ENCODE measurements around the gene CRACR2B.

Gene CRACR2B

GRCh38 chr11:837189-837989, 9.7 kb downstream of the CRACR2B start:
- H3K9me3 ChIP-seq: no peaks in the 10 kb centered on the region
- H3K4me3 ChIP-seq: no peak overlapping the region
- no peak overlapping the region for H3K4me2 ChIP-seq
- H3K9ac ChIP-seq: no peak overlapping the region
- H4K20me1 ChIP-seq: peaks cover 90% of the 10 kb centered on the region
- H3K4me1 ChIP-seq: peaks cover 42% of the 10 kb centered on the region
- TF ChIP-seq Cebpa-rat (IDR thresholded peaks at IDR 0.05): no peak
- no peak overlapping the region for H3K27ac ChIP-seq
- H3K36me3 ChIP-seq: peaks cover 50% of the 10 kb centered on the region
- H3K27me3 ChIP-seq: peaks cover 23% of the 10 kb centered on the region

- no peak for TF ChIP-seq Cebpa-rat (IDR thresholded peaks at IDR 0.05)
- peaks cover 50% of the 10 kb centered on the region for H3K36me3 ChIP-seq
- no peak overlapping the region for H3K27ac ChIP-seq
- H4K20me1 ChIP-seq: peaks cover 88% of the 10 kb centered on the region
- H3K9me3 ChIP-seq: no peaks in the 10 kb centered on the region
- H3K4me1 ChIP-seq: peaks cover 40% of the 10 kb centered on the region
- H3K4me3 ChIP-seq: no peak overlapping the region
- no peak overlapping the region for H3K9ac ChIP-seq
- peaks cover 20% of the 10 kb centered on the region for H3K27me3 ChIP-seq
- H3K4me2 ChIP-seq: no peak overlapping the region
Measured at GRCh38 chr11:837990-838307, 10.2 kb downstream of the CRACR2B start.

- Histone ChIP-seq H3K27ac (no peak overlapping the region), H3K4me2 (no peak overlapping the region), H3K36me3 (peaks cover 50% of the 10 kb centered on the region), H3K27me3 (peaks cover 15% of the 10 kb centered on the region), H3K9me3 (no peaks in the 10 kb centered on the region), H3K4me1 (peaks cover 40% of the 10 kb centered on the region), H3K9ac (no peak overlapping the region), H4K20me1 (peaks cover 83% of the 10 kb centered on the region), H3K4me3 (no peak overlapping the region)
- no peak for TF ChIP-seq Cebpa-rat (IDR thresholded peaks at IDR 0.05)
Measured at GRCh38 chr11:838441-839279, 10.9 kb downstream of the CRACR2B start.

- Histone ChIP-seq H3K9ac (no peak overlapping the region), H3K4me1 (peaks cover 40% of the 10 kb centered on the region), H3K4me3 (no peak overlapping the region), H4K20me1 (peaks cover 77% of the 10 kb centered on the region), H3K36me3 (peaks cover 50% of the 10 kb centered on the region), H3K27ac (no peak overlapping the region), H3K4me2 (no peak overlapping the region), H3K27me3 (peaks cover 9% of the 10 kb centered on the region), H3K9me3 (no peaks in the 10 kb centered on the region)
- no peak for TF ChIP-seq Cebpa-rat (IDR thresholded peaks at IDR 0.05)
Measured at GRCh38 chr11:839280-839623, 11.5 kb downstream of the CRACR2B start.

GRCh38 chr11:839875-840617, 12.3 kb downstream of the CRACR2B start:
- Histone ChIP-seq H4K20me1 (peaks cover 73% of the 10 kb centered on the region), H3K9ac (peak overlapping the region; percentile 98), H3K4me1 (peaks cover 38% of the 10 kb centered on the region), H3K36me3 (peaks cover 50% of the 10 kb centered on the region), H3K4me3 (no peak overlapping the region), H3K9me3 (no peaks in the 10 kb centered on the region), H3K4me2 (peak overlapping the region; percentile 98), H3K27ac (no peak overlapping the region), H3K27me3 (peaks cover 1% of the 10 kb centered on the region)
- TF ChIP-seq Cebpa-rat (IDR thresholded peaks at IDR 0.05): no peak

GRCh38 chr11:841981-842369, 14.3 kb downstream of the CRACR2B start:
- peak overlapping the region; percentile 82 for H3K4me3 ChIP-seq
- no peaks in the 10 kb centered on the region for H3K27me3 ChIP-seq
- peaks cover 72% of the 10 kb centered on the region for H4K20me1 ChIP-seq
- H3K4me1 ChIP-seq: peaks cover 54% of the 10 kb centered on the region
- peak overlapping the region; percentile 100 for H3K27ac ChIP-seq
- TF ChIP-seq Cebpa-rat (IDR thresholded peaks at IDR 0.05): no peak
- H3K4me2 ChIP-seq: peak overlapping the region; percentile 98
- peaks cover 41% of the 10 kb centered on the region for H3K36me3 ChIP-seq
- peak overlapping the region; percentile 98 for H3K9ac ChIP-seq
- no peaks in the 10 kb centered on the region for H3K9me3 ChIP-seq

- Histone ChIP-seq H3K9ac (peak within 1 kb of the TSS; percentile 98), H4K20me1 (peaks cover 71% of the 10 kb centered on the region), H3K27ac (peak within 1 kb of the TSS; percentile 100), H3K9me3 (no peaks in the 10 kb centered on the region), H3K4me1 (peaks cover 58% of the 10 kb centered on the region), H3K36me3 (peaks cover 36% of the 10 kb centered on the region), H3K4me3 (peak within 1 kb of the TSS; percentile 82), H3K4me2 (peak within 1 kb of the TSS; percentile 98), H3K27me3 (no peaks in the 10 kb centered on the region)
- TF ChIP-seq Cebpa-rat (IDR thresholded peaks at IDR 0.05): no peak
Measured at GRCh38 chr11:842370-843002, 14.8 kb downstream of the CRACR2B start, which contains the start of the genes POLR2L and TSPAN4. Gene POLR2L (minus strand): TSS chr11:842529. CDS start chr11:842508, 21 bp downstream. Gene TSPAN4 (plus strand): TSS chr11:842852. CDS start chr11:850305, 7,453 bp downstream.

GRCh38 chr11:843086-843734, 15.5 kb downstream of the CRACR2B start:
- Histone ChIP-seq H3K9ac (peak overlapping the region; percentile 98), H3K4me2 (peak overlapping the region; percentile 98), H3K4me3 (peak overlapping the region; percentile 82), H3K4me1 (peaks cover 60% of the 10 kb centered on the region), H3K36me3 (peaks cover 30% of the 10 kb centered on the region), H3K27me3 (no peaks in the 10 kb centered on the region), H4K20me1 (peaks cover 69% of the 10 kb centered on the region), H3K9me3 (no peaks in the 10 kb centered on the region), H3K27ac (peak overlapping the region; percentile 100)
- TF ChIP-seq Cebpa-rat (IDR thresholded peaks at IDR 0.05): no peak

All from BLaER1 (cell line).